Measurements from ENCODE around the gene PRPF6. TPM values are rescaled to one million over a fixed set of nuclear protein-coding genes. Genes with fewer than 3 reads are reported as not detected.
"Not testable (repeated sequence)": the region's sequence is repeated elsewhere in the genome, so short reads cannot be mapped to it uniquely, and the experiment has no call there.

Gene PRPF6
- total RNA-seq, 2 experiments from 2014 or later: 62.3 to 63.1 TPM

DNA sequence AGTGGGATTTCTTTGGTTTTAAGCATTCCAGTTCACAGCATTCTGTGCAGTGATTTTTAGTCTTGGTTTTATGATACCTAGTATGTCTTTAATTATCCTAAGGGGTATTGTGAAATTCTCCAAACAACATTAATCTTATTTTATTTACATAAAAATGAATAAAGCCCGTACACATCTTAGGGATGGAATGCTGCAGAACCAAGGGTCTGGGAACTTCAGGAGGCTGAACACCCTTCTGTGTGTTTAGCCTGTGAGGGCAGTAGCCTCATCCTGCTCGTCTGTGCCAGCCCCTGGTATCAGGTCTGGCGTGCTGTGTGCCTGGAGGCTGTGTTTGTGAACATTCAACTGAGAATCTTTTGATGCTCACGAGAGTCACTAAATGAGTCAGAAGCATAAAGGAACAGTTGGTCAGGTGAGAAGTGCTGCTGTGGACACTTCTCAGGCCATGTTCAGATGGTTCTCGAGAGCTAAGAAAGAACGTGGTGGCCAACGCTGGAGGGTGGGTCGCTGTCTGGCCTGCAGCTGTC is 29.8 kb downstream of the PRPF6 start:
- H3K9me3 Mint-ChIP-seq: peaks cover 18% of the 10 kb centered on the region
- intact Hi-C loops (cut with micrococcal nuclease): no loop called here
- peaks cover 62% of the 10 kb centered on the region for H3K36me3 Mint-ChIP-seq
- peak; percentile 18 for DNase-seq
- H3K27ac Mint-ChIP-seq: peak overlapping the region; percentile 90
- ChIA-PET POLR2A (no interaction called here), CTCF (interaction anchor here (1.6 kb wide), 1 partner anchor 28 kb away, joined by 4 read pairs; no protein-coding TSS in a partner anchor)
- no peak overlapping the region for H3K4me3 Mint-ChIP-seq
- H3K4me1 Mint-ChIP-seq (ENCODE audit: low read depth): peaks cover 25% of the 10 kb centered on the region
- H3K27me3 Mint-ChIP-seq: no peaks in the 10 kb centered on the region

DNA sequence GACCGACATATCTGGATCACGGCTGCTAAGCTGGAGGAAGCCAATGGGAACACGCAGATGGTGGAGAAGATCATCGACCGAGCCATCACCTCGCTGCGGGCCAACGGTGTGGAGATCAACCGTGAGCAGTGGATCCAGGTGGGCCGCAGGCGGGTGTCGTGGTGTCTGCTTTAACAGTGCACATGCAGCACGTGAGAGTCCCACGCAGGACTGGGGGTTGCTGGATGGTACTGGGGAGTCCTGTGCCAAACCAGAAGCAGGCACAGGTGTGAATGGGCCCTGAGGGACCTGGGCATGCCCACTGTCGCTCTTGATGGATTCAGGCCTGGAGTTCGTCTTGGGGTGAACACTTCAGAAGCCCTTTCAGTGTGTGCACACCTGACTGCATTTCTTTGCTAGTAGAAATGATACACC is 30.4 kb downstream of the PRPF6 start:
- peak; percentile 16 for DNase-seq
- H3K27me3 Mint-ChIP-seq: no peaks in the 10 kb centered on the region
- H3K4me1 Mint-ChIP-seq (ENCODE audit: low read depth): peaks cover 25% of the 10 kb centered on the region
- peaks cover 63% of the 10 kb centered on the region for H3K36me3 Mint-ChIP-seq
- intact Hi-C loops (cut with micrococcal nuclease): no loop called here
- POLR2A ChIA-PET: no interaction called here
- H3K4me3 Mint-ChIP-seq: no peak overlapping the region
- peaks cover 18% of the 10 kb centered on the region for H3K9me3 Mint-ChIP-seq
- CTCF ChIA-PET: interaction anchor here (1.6 kb wide), 1 partner anchor 28 kb away, joined by 4 read pairs; no protein-coding TSS in a partner anchor
- peak overlapping the region; percentile 90 for H3K27ac Mint-ChIP-seq

DNA sequence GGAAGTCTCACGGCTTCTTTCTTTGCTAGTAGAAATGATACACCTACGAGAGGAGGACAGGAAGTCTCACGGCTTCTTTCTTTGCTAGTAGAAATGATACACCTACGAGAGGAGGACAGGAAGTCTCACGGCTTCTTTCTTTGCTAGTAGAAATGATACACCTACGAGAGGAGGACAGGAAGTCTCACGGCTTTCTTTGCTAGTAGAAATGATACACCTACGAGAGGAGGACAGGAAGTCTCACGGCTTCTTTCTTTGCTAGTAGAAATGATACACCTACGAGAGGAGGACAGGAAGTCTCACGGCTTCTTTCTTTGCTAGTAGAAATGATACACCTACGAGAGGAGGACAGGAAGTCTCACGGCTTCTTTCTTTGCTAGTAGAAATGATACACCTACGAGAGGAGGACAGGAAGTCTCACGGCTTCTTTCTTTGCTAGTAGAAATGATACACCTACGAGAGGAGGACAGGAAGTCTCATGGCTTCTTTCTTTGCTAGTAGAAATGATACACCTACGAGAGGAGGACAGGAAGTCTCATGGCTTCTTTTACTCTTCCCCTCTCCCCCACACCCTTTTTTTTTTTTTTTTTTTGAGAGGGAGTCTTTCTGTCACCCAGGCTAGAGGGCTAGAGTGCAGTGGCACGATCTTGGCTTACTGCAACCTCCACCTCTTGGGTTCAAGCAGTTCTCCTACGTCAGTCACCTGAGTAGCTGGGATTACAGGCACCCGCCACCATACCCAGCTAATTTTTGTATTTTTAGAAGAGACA is 31.6 kb downstream of the PRPF6 start:
- Mint-ChIP-seq H3K4me3 (peak overlapping the region; percentile 55), H3K36me3 (peaks cover 62% of the 10 kb centered on the region), H3K4me1 (ENCODE audit: low read depth) (peaks cover 25% of the 10 kb centered on the region), H3K9me3 (peaks cover 18% of the 10 kb centered on the region), H3K27ac (peak overlapping the region; percentile 93)
- CTCF ChIA-PET, POLR2A ChIA-PET, H3K27me3 Mint-ChIP-seq, DNase-seq: not testable (repeated sequence)
- intact Hi-C loops (cut with micrococcal nuclease): loop anchor here (1.0 kb wide), 1 partner anchor 23 kb away; no protein-coding TSS in a partner anchor

DNA sequence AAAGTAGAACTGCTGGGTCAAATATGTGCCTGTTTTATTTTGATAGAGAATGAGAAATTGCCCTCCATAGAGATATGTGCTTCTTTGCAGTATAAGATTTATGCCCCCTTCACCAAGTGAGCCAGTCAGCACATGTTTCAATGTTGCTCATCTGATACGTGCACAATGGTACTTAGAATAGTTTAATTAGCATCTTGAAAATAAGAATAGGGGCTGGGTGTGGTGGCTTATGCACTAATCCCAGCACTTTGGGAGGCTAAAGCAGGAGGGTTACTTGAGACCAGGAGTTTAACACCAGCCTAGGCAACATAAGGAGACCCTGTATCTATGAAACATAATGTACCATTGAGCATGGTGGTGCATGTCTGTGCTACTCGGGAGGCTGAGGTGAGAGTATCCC is 34.7 kb downstream of the PRPF6 start:
- intact Hi-C loops (cut with micrococcal nuclease): no loop called here
- no peaks in the 10 kb centered on the region for H3K9me3 Mint-ChIP-seq
- POLR2A ChIA-PET: no interaction called here
- no peak overlapping the region for H3K4me3 Mint-ChIP-seq
- no peak for DNase-seq
- no peaks in the 10 kb centered on the region for H3K27me3 Mint-ChIP-seq
- no peak overlapping the region for H3K27ac Mint-ChIP-seq
- H3K4me1 Mint-ChIP-seq (ENCODE audit: low read depth): peaks cover 17% of the 10 kb centered on the region
- peaks cover 51% of the 10 kb centered on the region for H3K36me3 Mint-ChIP-seq
- CTCF ChIA-PET: no interaction called here

DNA sequence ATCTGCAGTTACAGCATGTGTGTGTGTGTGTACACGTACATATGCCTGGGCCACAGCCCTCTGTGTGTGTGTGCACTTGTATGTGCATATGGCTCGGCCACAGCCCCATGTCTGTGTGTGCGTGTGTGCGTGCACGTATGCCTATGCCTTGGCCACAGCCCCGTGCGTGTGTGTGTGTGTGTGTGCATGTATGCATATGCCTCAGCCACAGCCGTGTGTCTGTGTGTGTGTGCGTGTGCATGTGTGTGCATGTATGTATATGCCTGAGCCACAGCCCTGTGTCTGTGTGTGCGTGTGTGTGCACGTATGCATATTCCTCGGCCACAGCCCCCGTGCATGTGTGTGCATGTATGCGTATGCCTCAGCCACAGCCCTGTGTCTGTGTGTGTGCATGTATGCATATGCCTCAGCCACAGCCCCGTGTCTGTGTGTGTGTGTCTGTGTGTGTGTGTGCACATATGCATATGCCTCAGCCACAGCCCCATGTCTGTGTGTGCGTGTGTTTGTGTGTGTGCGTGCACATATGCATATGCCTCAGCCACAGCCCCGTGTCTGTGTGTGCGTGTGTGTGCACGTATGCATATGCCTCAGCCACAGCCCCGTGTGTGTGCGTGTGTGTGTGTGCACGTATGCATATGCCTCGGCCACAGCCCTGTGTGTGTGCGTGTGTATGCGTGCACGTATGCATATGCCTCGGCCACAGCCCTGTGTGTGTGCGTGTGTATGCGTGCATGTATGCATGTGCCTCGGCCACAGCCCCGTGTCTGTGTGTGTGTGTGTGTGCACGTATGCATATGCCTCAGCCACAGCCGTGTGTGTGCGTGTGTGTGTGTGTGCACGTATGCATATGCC is 40.4 kb downstream of the PRPF6 start:
- Mint-ChIP-seq H3K36me3 (peaks cover 55% of the 10 kb centered on the region), H3K27me3 (no peaks in the 10 kb centered on the region), H3K4me3 (no peak overlapping the region), H3K27ac (no peak overlapping the region), H3K9me3 (no peaks in the 10 kb centered on the region), H3K4me1 (ENCODE audit: low read depth) (no peaks in the 10 kb centered on the region)
- intact Hi-C loops (cut with micrococcal nuclease): no loop called here
- POLR2A ChIA-PET: no interaction called here
- DNase-seq: no peak
- CTCF ChIA-PET: no interaction called here

DNA sequence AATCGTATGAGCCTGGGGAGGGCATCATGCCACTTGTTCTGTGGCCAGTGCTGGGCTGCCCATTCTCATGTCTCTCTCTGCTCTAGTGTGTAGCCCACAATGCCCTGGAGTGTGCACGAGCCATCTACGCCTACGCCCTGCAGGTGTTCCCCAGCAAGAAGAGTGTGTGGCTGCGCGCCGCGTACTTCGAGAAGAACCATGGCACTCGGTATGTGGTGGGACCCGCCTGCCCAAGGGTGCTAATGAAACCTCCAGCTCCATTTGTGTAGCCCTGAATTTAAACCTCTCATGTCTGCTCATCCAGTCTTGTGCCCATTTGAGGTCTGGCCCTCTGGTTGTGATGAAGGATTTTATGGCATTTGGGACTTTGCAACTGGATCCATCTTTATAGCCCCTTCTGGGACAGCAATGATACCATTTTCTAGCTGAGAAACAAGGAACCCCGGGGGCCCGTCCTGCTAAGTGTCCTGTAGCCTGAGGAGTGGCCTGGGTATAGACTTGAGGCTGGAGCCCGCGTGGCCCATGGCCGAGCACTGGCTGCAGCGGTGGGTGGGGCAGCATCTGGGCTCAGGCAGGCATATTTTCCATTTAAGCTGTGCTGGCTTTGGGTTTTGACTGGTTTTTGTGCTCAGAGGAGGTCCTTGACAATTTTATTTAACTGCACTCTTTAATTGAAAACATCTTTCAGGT is 41.9 kb downstream of the PRPF6 start:
- H3K4me1 Mint-ChIP-seq (ENCODE audit: low read depth): no peaks in the 10 kb centered on the region
- ChIA-PET POLR2A (no interaction called here), CTCF (no interaction called here)
- peaks cover 58% of the 10 kb centered on the region for H3K36me3 Mint-ChIP-seq
- no peak for DNase-seq
- H3K9me3 Mint-ChIP-seq: no peaks in the 10 kb centered on the region
- no peaks in the 10 kb centered on the region for H3K27me3 Mint-ChIP-seq
- H3K27ac Mint-ChIP-seq: no peak overlapping the region
- intact Hi-C loops (cut with micrococcal nuclease): no loop called here
- H3K4me3 Mint-ChIP-seq: no peak overlapping the region

DNA sequence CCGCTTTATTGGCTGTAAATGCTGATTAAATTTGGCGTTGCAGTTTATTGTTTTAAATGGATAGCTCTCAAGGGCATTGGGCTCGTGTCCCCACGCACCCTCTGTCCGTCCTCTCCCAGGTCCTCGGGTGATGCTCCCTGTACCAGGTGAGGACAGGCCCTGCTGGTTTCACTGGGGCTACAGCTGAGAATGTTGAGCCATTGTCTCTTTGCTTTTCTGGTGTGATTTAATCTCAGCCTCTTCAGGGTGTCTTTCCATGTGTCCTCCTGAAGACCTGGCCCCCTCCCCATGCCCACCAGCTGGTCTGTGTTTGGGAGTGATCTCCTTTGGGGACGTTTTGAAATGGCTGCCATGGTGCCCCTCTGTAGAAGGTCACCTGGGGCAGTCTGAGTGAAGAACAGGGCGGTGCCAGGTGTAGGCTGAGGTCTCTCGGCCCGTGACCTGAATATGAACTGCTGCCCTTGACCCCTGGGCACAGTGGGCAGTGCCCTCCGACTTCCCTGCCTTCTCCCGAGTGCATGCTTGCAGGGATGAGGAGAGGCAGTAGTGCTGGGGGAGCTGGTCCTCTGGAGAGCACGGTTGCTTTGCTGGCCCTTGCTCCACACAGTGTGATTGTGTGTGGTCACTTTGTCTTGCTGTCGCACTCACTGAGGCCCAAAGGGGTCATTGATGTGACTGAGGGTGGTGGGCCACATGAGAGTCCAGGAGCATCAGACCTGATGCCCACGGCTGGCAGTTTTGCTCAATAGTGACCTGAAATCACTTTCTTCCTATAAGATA is 42.6 kb downstream of the PRPF6 start:
- DNase-seq: no peak
- H3K27me3 Mint-ChIP-seq: no peaks in the 10 kb centered on the region
- ChIA-PET CTCF (no interaction called here), POLR2A (no interaction called here)
- intact Hi-C loops (cut with micrococcal nuclease): no loop called here
- H3K4me1 Mint-ChIP-seq (ENCODE audit: low read depth): no peaks in the 10 kb centered on the region
- H3K36me3 Mint-ChIP-seq: peaks cover 58% of the 10 kb centered on the region
- H3K27ac Mint-ChIP-seq: no peak overlapping the region
- no peak overlapping the region for H3K4me3 Mint-ChIP-seq
- no peaks in the 10 kb centered on the region for H3K9me3 Mint-ChIP-seq

DNA sequence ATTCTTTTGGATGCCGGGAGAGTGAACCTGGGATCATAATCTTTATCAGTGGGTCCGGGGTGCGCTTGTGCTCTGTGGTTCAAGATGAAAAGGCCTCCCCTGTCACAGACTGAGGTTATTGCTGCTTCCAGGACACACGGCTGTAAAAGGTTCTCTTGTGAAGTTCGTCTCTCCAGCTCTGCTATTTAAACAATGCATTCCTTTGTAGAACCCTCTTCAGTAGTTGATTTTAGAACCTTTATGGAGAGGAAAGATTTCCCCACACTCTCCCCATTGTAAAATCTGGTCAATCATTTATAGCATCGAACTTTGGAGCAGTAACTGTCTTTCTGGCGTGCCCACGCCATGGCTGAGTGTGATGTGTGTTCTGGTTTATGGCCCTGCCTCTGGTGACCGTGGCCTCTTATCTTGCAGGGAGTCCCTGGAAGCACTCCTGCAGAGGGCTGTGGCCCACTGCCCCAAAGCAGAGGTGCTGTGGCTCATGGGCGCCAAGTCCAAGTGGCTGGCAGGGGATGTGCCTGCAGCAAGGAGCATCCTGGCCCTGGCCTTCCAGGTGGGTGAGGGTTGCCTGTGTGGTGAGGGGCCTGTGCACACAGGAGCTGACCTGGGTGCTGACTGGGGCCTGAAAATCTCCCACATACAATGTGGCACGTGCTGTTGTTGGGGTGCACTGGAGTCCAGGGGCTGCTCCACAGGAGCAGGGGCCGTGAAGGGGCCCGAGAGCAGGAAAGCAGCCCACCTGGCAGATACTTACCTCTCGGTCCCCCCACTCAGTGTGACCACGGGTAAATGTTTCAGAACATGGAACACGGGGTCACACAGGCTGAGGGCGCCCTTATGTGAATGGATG is 43.4 kb downstream of the PRPF6 start:
- no peak overlapping the region for H3K27ac Mint-ChIP-seq
- ChIA-PET CTCF (no interaction called here), POLR2A (no interaction called here)

DNA sequence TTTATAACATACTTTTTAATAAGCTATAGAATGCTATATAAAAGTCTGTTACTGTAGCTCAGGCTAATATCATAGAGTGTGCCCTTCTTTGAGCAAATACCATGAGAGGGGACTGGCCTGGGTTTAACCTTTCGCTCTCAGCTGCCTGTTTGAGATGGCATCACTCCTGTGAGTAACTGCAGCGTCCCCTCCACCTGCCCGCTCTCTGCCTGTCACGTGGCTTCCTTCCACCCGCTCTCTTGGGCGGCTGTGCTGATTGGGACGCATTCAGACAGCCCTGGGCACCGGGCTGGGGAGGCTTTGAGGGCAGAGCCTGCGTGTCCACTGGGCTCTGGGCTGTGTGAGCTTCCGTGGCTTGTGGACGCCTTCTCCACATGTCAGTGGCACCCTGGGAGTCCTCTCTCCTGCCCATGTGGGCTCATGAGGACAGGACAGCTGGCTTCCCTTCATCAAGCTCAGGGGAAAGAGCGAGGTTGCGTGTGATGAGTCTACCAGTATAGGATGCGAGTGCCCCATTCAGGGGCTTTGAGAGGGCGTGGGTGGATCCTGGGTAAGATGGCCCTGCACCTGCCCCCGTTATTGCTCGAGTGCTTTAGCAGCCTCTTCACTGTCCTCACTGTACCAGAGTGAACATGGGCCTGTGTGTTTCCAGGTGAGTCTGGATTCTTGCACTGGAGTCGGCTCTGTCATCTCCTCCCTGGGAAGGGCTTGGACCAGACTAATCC is 44.3 kb downstream of the PRPF6 start:
- H3K9me3 Mint-ChIP-seq: no peaks in the 10 kb centered on the region
- H3K27ac Mint-ChIP-seq: no peak overlapping the region
- H3K36me3 Mint-ChIP-seq: peaks cover 58% of the 10 kb centered on the region
- H3K4me1 Mint-ChIP-seq (ENCODE audit: low read depth): no peaks in the 10 kb centered on the region
- no peak for DNase-seq
- POLR2A ChIA-PET: no interaction called here
- intact Hi-C loops (cut with micrococcal nuclease): no loop called here
- CTCF ChIA-PET: no interaction called here
- no peak overlapping the region for H3K4me3 Mint-ChIP-seq
- no peaks in the 10 kb centered on the region for H3K27me3 Mint-ChIP-seq

More for the DNA sequence above, 43.4 kb downstream of the PRPF6 start:
- Mint-ChIP-seq H3K4me1 (ENCODE audit: low read depth) (no peaks in the 10 kb centered on the region), H3K36me3 (peaks cover 56% of the 10 kb centered on the region), H3K27me3 (no peaks in the 10 kb centered on the region), H3K4me3 (no peak overlapping the region), H3K9me3 (no peaks in the 10 kb centered on the region)
- intact Hi-C loops (cut with micrococcal nuclease): no loop called here
- no peak for DNase-seq

DNA sequence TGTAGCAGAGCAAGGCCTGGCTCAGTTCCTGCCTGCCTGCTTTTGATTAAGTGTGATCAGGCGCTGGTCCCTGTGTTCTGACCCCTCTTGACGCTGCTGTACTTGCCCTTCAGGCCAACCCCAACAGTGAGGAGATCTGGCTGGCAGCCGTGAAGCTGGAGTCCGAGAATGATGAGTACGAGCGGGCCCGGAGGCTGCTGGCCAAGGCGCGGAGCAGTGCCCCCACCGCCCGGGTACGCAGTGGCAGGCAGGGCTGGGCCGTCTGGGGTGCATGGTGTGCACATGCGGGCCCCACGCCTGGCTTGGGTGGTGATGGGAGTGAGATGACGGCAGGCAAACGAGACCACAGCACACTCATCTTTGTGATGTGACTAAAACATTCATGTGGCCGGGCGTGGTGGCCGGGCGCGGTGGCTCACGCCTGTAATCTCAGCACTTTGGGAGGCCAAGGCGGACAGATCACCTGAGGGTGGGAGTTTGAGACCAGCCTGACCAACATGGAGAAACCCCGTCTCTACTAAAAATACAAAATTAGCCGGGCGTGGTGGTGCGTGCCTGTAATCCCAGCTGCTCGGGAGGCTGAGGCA is 45.0 kb downstream of the PRPF6 start:
- CTCF ChIA-PET: interaction anchor here (1.2 kb wide), 1 partner anchor 13 kb away, joined by 6 read pairs; no protein-coding TSS in a partner anchor
- H3K27me3 Mint-ChIP-seq: no peaks in the 10 kb centered on the region
- no peak for DNase-seq
- POLR2A ChIA-PET: interaction anchor here (1.6 kb wide), 1 partner anchor 15 kb away, joined by 5 read pairs; no protein-coding TSS in a partner anchor
- no peak overlapping the region for H3K4me3 Mint-ChIP-seq
- H3K4me1 Mint-ChIP-seq (ENCODE audit: low read depth): no peaks in the 10 kb centered on the region
- intact Hi-C loops (cut with micrococcal nuclease): no loop called here
- no peak overlapping the region for H3K27ac Mint-ChIP-seq
- H3K36me3 Mint-ChIP-seq: peaks cover 61% of the 10 kb centered on the region
- H3K9me3 Mint-ChIP-seq: no peaks in the 10 kb centered on the region
